Measurements from ENCODE around the gene RBFOX2. TPM values are rescaled to one million over a fixed set of nuclear protein-coding genes. Genes with fewer than 3 reads are reported as not detected.

Gene RBFOX2
- polyA plus RNA-seq, 2 donors, result 22.6 to 31.1 TPM

GRCh38 chr22:35892192-35892591 is 136.4 kb downstream of the RBFOX2 start:
- H3K27ac ChIP-seq (ENCODE audit: low read depth in 2 of 2, low read length in 1 of 2), result peak overlapping the region; percentile 13 to 35

GRCh38 chr22:35891442-35891841 is 137.2 kb downstream of the RBFOX2 start:
- H3K9me3 ChIP-seq (ENCODE audit: control insufficient read depth in 2 of 2, insufficient read depth in 1 of 2, low read depth in 1 of 2, low read length in 1 of 2), result no peaks in the 10 kb centered on the region
- H3K27me3 ChIP-seq (ENCODE audit: control insufficient read depth in 1 of 2, insufficient read depth in 2 of 2, low read length in 2 of 2), result no peaks in the 10 kb centered on the region
- H3K36me3 ChIP-seq (ENCODE audit: control insufficient read depth in 2 of 2, insufficient read depth in 2 of 2, low read length in 1 of 2), result no peaks in the 10 kb centered on the region
- 78 to 88% methylated on average over 1 of the region's 1 CpG for WGBS, 2 donors
- H3K4me1 ChIP-seq (ENCODE audit: control insufficient read depth in 2 of 2, insufficient read depth in 2 of 2, low read length in 1 of 2), result peaks cover 0 to 2% of the 10 kb centered on the region in 2 donors
- no peak overlapping the region for H3K4me3 ChIP-seq (ENCODE audit: low read depth in 1 of 2, low read length in 2 of 2)
- H3K27ac ChIP-seq (ENCODE audit: low read depth in 2 of 2, low read length in 1 of 2), result no peak overlapping the region

More at GRCh38 chr22:35892192-35892591, 136.4 kb downstream of the RBFOX2 start:
- whole genome bisulfite sequencing, 2 donors, result 16 to 51% methylated on average over 4 of the region's 4 CpGs
- Histone ChIP-seq H3K4me3 (ENCODE audit: low read depth in 1 of 2, low read length in 2 of 2) (no peak overlapping the region), H3K36me3 (ENCODE audit: control insufficient read depth in 2 of 2, insufficient read depth in 2 of 2, low read length in 1 of 2) (no peaks in the 10 kb centered on the region), H3K27me3 (ENCODE audit: control insufficient read depth in 1 of 2, insufficient read depth in 2 of 2, low read length in 2 of 2) (no peaks in the 10 kb centered on the region), H3K4me1 (ENCODE audit: control insufficient read depth in 2 of 2, insufficient read depth in 2 of 2, low read length in 1 of 2) (peaks cover 0 to 2% of the 10 kb centered on the region in 2 donors), H3K9me3 (ENCODE audit: control insufficient read depth in 2 of 2, insufficient read depth in 1 of 2, low read depth in 1 of 2, low read length in 1 of 2) (no peaks in the 10 kb centered on the region)

- no peaks in the 10 kb centered on the region for H3K4me1 ChIP-seq (ENCODE audit: control insufficient read depth in 2 of 2, insufficient read depth in 2 of 2, low read length in 1 of 2)
- H3K4me3 ChIP-seq (ENCODE audit: low read depth in 1 of 2, low read length in 2 of 2), result no peak overlapping the region
- H3K27me3 ChIP-seq (ENCODE audit: control insufficient read depth in 1 of 2, insufficient read depth in 2 of 2, low read length in 2 of 2), result no peaks in the 10 kb centered on the region
- no peaks in the 10 kb centered on the region for H3K36me3 ChIP-seq (ENCODE audit: control insufficient read depth in 2 of 2, insufficient read depth in 2 of 2, low read length in 1 of 2)
- H3K9me3 ChIP-seq (ENCODE audit: control insufficient read depth in 2 of 2, insufficient read depth in 1 of 2, low read depth in 1 of 2, low read length in 1 of 2), result no peaks in the 10 kb centered on the region
- 97% methylated on average over 4 of the region's 4 CpGs for WGBS, 2 donors
- H3K27ac ChIP-seq (ENCODE audit: low read depth in 2 of 2, low read length in 1 of 2), result no peak overlapping the region
Measured at GRCh38 chr22:35889071-35889470, 139.6 kb downstream of the RBFOX2 start.

- 91 to 95% methylated on average over 2 of the region's 2 CpGs for WGBS, 2 donors
- Histone ChIP-seq H3K9me3 (ENCODE audit: control insufficient read depth in 2 of 2, insufficient read depth in 1 of 2, low read depth in 1 of 2, low read length in 1 of 2) (no peaks in the 10 kb centered on the region), H3K36me3 (ENCODE audit: control insufficient read depth in 2 of 2, insufficient read depth in 2 of 2, low read length in 1 of 2) (no peaks in the 10 kb centered on the region), H3K4me3 (ENCODE audit: low read depth in 1 of 2, low read length in 2 of 2) (no peak overlapping the region), H3K4me1 (ENCODE audit: control insufficient read depth in 2 of 2, insufficient read depth in 2 of 2, low read length in 1 of 2) (no peaks in the 10 kb centered on the region), H3K27ac (ENCODE audit: low read depth in 2 of 2, low read length in 1 of 2) (no peak overlapping the region), H3K27me3 (ENCODE audit: control insufficient read depth in 1 of 2, insufficient read depth in 2 of 2, low read length in 2 of 2) (no peaks in the 10 kb centered on the region)
Measured at GRCh38 chr22:35888181-35888870, 140.3 kb downstream of the RBFOX2 start.

GRCh38 chr22:35887296-35887875 is 141.2 kb downstream of the RBFOX2 start:
- no peaks in the 10 kb centered on the region for H3K36me3 ChIP-seq (ENCODE audit: control insufficient read depth in 2 of 2, insufficient read depth in 2 of 2, low read length in 1 of 2)
- 81 to 89% methylated on average over 2 of the region's 2 CpGs for WGBS, 2 donors
- H3K4me1 ChIP-seq (ENCODE audit: control insufficient read depth in 2 of 2, insufficient read depth in 2 of 2, low read length in 1 of 2), result no peaks in the 10 kb centered on the region

GRCh38 chr22:35886309-35886708 is 142.3 kb downstream of the RBFOX2 start:
- Histone ChIP-seq H3K27me3 (ENCODE audit: control insufficient read depth in 1 of 2, insufficient read depth in 2 of 2, low read length in 2 of 2) (no peaks in the 10 kb centered on the region), H3K4me1 (ENCODE audit: control insufficient read depth in 2 of 2, insufficient read depth in 2 of 2, low read length in 1 of 2) (no peaks in the 10 kb centered on the region), H3K9me3 (ENCODE audit: control insufficient read depth in 2 of 2, insufficient read depth in 1 of 2, low read depth in 1 of 2, low read length in 1 of 2) (no peaks in the 10 kb centered on the region), H3K36me3 (ENCODE audit: control insufficient read depth in 2 of 2, insufficient read depth in 2 of 2, low read length in 1 of 2) (no peaks in the 10 kb centered on the region), H3K4me3 (ENCODE audit: low read depth in 1 of 2, low read length in 2 of 2) (no peak overlapping the region), H3K27ac (ENCODE audit: low read depth in 2 of 2, low read length in 1 of 2) (no peak overlapping the region)
- 89 to 90% methylated on average over 4 of the region's 4 CpGs for WGBS, 2 donors

More at GRCh38 chr22:35887296-35887875, 141.2 kb downstream of the RBFOX2 start:
- Histone ChIP-seq H3K9me3 (ENCODE audit: control insufficient read depth in 2 of 2, insufficient read depth in 1 of 2, low read depth in 1 of 2, low read length in 1 of 2) (no peaks in the 10 kb centered on the region), H3K27ac (ENCODE audit: low read depth in 2 of 2, low read length in 1 of 2) (no peak overlapping the region), H3K4me3 (ENCODE audit: low read depth in 1 of 2, low read length in 2 of 2) (no peak overlapping the region), H3K27me3 (ENCODE audit: control insufficient read depth in 1 of 2, insufficient read depth in 2 of 2, low read length in 2 of 2) (no peaks in the 10 kb centered on the region)

- H3K4me1 ChIP-seq (ENCODE audit: control insufficient read depth in 2 of 2, insufficient read depth in 2 of 2, low read length in 1 of 2), result no peaks in the 10 kb centered on the region
- no peaks in the 10 kb centered on the region for H3K9me3 ChIP-seq (ENCODE audit: control insufficient read depth in 2 of 2, insufficient read depth in 1 of 2, low read depth in 1 of 2, low read length in 1 of 2)
- no peak overlapping the region for H3K4me3 ChIP-seq (ENCODE audit: low read depth in 1 of 2, low read length in 2 of 2)
- H3K27ac ChIP-seq (ENCODE audit: low read depth in 2 of 2, low read length in 1 of 2), result no peak overlapping the region
- 84 to 91% methylated on average over 2 of the region's 2 CpGs for WGBS, 2 donors
- no peaks in the 10 kb centered on the region for H3K27me3 ChIP-seq (ENCODE audit: control insufficient read depth in 1 of 2, insufficient read depth in 2 of 2, low read length in 2 of 2)
- H3K36me3 ChIP-seq (ENCODE audit: control insufficient read depth in 2 of 2, insufficient read depth in 2 of 2, low read length in 1 of 2), result no peaks in the 10 kb centered on the region
Measured at GRCh38 chr22:35884529-35884928, 144.1 kb downstream of the RBFOX2 start.

GRCh38 chr22:35883031-35883620 is 145.5 kb downstream of the RBFOX2 start:
- no peak overlapping the region for H3K4me3 ChIP-seq (ENCODE audit: low read depth in 1 of 2, low read length in 2 of 2)
- peak overlapping the region in 1 of 2 donors; percentile 35 for H3K27ac ChIP-seq (ENCODE audit: low read depth in 2 of 2, low read length in 1 of 2)
- H3K4me1 ChIP-seq (ENCODE audit: control insufficient read depth in 2 of 2, insufficient read depth in 2 of 2, low read length in 1 of 2), result no peaks in the 10 kb centered on the region
- WGBS, 2 donors, result 63 to 64% methylated on average over 5 of the region's 5 CpGs
- no peaks in the 10 kb centered on the region for H3K9me3 ChIP-seq (ENCODE audit: control insufficient read depth in 2 of 2, insufficient read depth in 1 of 2, low read depth in 1 of 2, low read length in 1 of 2)
- H3K27me3 ChIP-seq (ENCODE audit: control insufficient read depth in 1 of 2, insufficient read depth in 2 of 2, low read length in 2 of 2), result no peaks in the 10 kb centered on the region
- H3K36me3 ChIP-seq (ENCODE audit: control insufficient read depth in 2 of 2, insufficient read depth in 2 of 2, low read length in 1 of 2), result no peaks in the 10 kb centered on the region

GRCh38 chr22:35882211-35883030 is 146.2 kb downstream of the RBFOX2 start:
- no peaks in the 10 kb centered on the region for H3K27me3 ChIP-seq (ENCODE audit: control insufficient read depth in 1 of 2, insufficient read depth in 2 of 2, low read length in 2 of 2)
- no peaks in the 10 kb centered on the region for H3K4me1 ChIP-seq (ENCODE audit: control insufficient read depth in 2 of 2, insufficient read depth in 2 of 2, low read length in 1 of 2)
- WGBS, 2 donors, result 50 to 59% methylated on average over 5 of the region's 5 CpGs
- no peaks in the 10 kb centered on the region for H3K9me3 ChIP-seq (ENCODE audit: control insufficient read depth in 2 of 2, insufficient read depth in 1 of 2, low read depth in 1 of 2, low read length in 1 of 2)
- no peak overlapping the region for H3K4me3 ChIP-seq (ENCODE audit: low read depth in 1 of 2, low read length in 2 of 2)
- H3K36me3 ChIP-seq (ENCODE audit: control insufficient read depth in 2 of 2, insufficient read depth in 2 of 2, low read length in 1 of 2), result no peaks in the 10 kb centered on the region
- peak overlapping the region in 1 of 2 donors; percentile 27 for H3K27ac ChIP-seq (ENCODE audit: low read depth in 2 of 2, low read length in 1 of 2)

All from esophagus (tissue), 2 donors.